ENCODE data around the gene MRGPRE.

The MRGPRE gene

GRCh38 chr11:3197044-3197695 lies 35.0 kb downstream of the MRGPRE start:
- no peak for DNase-seq (ENCODE audit: extremely low read depth in 1 of 2, low read depth in 1 of 2)

- DNase-seq (ENCODE audit: extremely low read depth in 1 of 2, low read depth in 1 of 2) = no peak
These were observed 35.8 kb downstream of the MRGPRE start for GRCh38 chr11:3196161-3197043.

- DNase-seq (ENCODE audit: extremely low read depth in 1 of 2, low read depth in 1 of 2) = no peak
These were observed 36.7 kb downstream of the MRGPRE start for GRCh38 chr11:3195251-3196160.

- DNase-seq (ENCODE audit: extremely low read depth in 1 of 2, low read depth in 1 of 2) = no peak
These were observed 38.0 kb downstream of the MRGPRE start for GRCh38 chr11:3194016-3194816.

- no peak for DNase-seq (ENCODE audit: extremely low read depth in 1 of 2, low read depth in 1 of 2)
These were observed 38.7 kb downstream of the MRGPRE start for GRCh38 chr11:3193373-3194015.

GRCh38 chr11:3192511-3193372 lies 39.5 kb downstream of the MRGPRE start:
- no peak for DNase-seq (ENCODE audit: extremely low read depth in 1 of 2, low read depth in 1 of 2)

GRCh38 chr11:3191586-3192324 lies 40.5 kb downstream of the MRGPRE start:
- DNase-seq (ENCODE audit: extremely low read depth in 1 of 2, low read depth in 1 of 2) = no peak

GRCh38 chr11:3190600-3190999 lies 41.6 kb downstream of the MRGPRE start:
- DNase-seq (ENCODE audit: extremely low read depth in 1 of 2, low read depth in 1 of 2) = no peak

- no peak for DNase-seq (ENCODE audit: extremely low read depth in 1 of 2, low read depth in 1 of 2)
These were observed 42.2 kb downstream of the MRGPRE start for GRCh38 chr11:3189886-3190583.

GRCh38 chr11:3189196-3189843 lies 42.9 kb downstream of the MRGPRE start:
- no peak for DNase-seq (ENCODE audit: extremely low read depth in 1 of 2, low read depth in 1 of 2)

GRCh38 chr11:3188496-3189195 lies 43.6 kb downstream of the MRGPRE start:
- no peak for DNase-seq (ENCODE audit: extremely low read depth in 1 of 2, low read depth in 1 of 2)

GRCh38 chr11:3186166-3186953 lies 45.9 kb downstream of the MRGPRE start:
- DNase-seq (ENCODE audit: extremely low read depth in 1 of 2, low read depth in 1 of 2) = no peak

GRCh38 chr11:3184732-3185347 lies 47.4 kb downstream of the MRGPRE start:
- no peak for DNase-seq (ENCODE audit: extremely low read depth in 1 of 2, low read depth in 1 of 2)

- no peak for DNase-seq (ENCODE audit: extremely low read depth in 1 of 2, low read depth in 1 of 2)
These were observed 48.7 kb downstream of the MRGPRE start for GRCh38 chr11:3183523-3183922.

- DNase-seq (ENCODE audit: extremely low read depth in 1 of 2, low read depth in 1 of 2) = no peak
These were observed 49.8 kb downstream of the MRGPRE start for GRCh38 chr11:3182462-3182852.

Data from activated CD8-positive, alpha-beta memory T cell treated with anti-CD3 and anti-CD28 coated beads for 1 hour (primary cell).